GF-D8 (cell line): ENCODE measurements around the gene MINDY4B.
"Not testable (repeated sequence)": the region's sequence is repeated elsewhere in the genome, so short reads cannot be mapped to it uniquely, and the experiment has no call there.

ENCODE experiments used
- DNase-seq: peaks from one replicate; lab custom pipeline; 2025; lab: John Stamatoyannopoulos, UW

Gene MINDY4B

DNA sequence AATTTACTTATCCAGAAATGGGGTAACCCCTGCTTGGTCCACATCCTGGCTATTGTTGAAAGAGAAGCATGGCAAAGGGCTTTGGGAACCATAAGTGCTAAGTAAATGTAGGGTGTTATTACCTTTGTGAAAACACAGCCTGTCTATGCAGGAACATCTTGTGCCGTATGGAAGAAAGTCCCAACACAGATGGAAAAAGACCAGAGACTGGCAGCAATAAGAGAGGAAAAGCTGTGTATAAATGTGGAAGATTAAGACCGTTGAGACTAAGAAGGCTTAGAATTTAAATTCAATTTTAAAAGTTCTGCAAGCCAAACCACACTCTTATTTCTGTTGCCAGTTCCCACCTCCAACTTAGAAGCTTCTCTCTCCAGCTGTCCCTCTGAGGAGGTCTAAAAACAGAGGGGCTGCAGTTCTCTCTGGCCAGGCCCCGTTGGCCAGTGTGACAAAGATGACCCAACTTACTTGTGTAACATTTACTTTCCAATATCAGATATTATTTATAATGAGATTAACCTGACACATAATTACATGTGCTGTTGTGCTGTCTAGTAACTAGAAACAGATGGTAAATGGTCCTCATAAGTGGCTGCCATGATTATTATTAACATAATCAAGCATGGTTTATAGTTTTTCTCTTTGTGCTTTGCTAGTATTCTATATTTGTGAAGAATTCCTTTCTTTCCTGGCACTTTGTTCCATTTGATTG lies 7.0 kb downstream of the MINDY4B start:
- DNase-seq: no peak

DNA sequence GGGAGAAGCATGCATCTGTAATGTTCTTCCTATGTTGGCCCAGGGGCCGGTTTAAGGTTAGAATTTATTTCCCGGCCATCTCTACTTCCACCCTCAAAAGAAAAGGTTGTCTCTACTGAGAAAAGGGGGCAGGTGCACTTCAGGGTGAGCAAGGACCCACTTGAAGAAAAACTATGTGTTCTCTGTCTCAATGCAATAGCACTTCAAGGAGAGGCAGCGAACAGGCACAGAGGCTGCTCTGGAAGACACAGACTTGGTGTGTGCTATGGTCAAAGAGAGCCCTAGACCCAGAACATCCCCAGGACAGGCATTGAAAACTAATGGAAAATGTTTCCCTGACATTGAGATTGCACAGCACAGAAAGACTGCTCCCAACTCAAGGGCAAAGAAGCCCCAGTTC lies 7.6 kb downstream of the MINDY4B start:
- DNase-seq: no peak

DNA sequence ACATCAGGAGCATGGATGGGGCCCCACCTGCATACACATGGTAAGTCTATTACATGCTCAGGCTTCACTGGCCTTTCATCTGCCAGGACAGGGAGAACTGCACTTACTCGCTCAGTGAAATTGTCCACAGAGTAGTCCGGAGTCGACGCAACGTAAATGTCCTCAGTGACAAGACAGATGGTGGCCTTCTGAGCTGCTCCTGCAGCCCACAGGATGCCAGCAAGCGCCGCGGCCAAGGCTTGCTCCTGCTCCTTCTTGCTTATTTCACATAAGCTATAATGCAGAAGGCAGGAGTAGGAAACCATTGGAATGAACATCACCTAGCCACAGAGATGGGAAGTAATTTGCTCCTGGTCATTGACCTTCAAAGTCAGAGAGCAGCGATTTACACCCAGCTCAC lies 14.4 kb downstream of the MINDY4B start:
- no peak for DNase-seq

DNA sequence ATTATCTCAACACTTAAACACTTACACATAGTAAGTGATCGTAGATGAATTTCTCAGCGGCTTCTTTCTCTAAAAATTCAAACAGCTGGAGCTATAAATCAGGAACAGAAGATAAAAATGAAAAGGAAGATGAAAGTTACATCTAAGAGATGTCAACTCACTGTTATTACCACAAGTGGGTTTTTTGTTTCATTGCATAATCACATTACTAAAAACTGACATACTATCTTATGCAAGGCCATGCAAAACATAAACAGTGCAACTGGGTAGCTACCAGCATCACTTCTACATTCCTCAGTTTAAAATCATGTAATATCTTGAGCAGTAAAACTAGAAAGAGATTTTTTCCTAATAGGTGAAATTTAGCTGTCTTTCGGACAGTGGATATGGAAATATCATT lies 14.9 kb downstream of the MINDY4B start:
- DNase-seq: no peak

DNA sequence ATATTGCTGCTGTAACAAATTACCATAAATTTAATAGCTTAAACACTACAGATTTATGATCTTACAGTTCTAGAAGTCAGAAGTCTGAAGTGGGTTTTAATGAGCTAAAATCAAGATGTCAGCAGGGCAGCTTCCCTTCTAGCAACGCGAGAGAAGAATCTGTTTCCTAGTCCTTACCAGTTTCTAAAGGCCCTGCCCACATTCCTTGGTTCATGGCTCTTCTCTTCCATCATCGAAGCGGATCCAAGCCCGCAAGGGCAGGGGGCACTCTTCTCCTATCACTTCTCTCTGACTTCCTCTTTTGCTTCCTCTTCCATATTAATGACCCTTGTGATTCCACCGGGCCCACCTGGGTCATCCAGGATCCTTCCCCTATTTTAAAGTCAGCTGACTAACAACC lies 16.1 kb downstream of the MINDY4B start:
- no peak for DNase-seq

DNA sequence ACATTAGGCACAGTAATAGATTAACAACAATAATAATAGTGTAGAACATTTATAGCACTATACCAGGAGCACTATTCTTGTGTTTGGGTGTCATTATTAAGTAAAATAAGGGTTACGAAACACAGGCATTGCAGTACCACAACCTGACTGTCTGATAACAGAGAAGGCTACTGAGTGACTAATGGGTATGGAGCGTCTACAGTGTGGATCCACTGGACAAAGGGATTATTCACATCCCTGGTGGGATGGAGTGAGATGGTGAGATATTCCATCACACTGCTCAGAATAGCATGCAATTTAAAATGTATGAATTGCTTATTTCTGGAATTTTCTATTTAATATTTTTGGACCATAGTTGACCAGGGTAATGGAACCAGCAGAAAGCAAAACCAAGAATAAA lies 18.2 kb downstream of the MINDY4B start:
- no peak for DNase-seq

DNA sequence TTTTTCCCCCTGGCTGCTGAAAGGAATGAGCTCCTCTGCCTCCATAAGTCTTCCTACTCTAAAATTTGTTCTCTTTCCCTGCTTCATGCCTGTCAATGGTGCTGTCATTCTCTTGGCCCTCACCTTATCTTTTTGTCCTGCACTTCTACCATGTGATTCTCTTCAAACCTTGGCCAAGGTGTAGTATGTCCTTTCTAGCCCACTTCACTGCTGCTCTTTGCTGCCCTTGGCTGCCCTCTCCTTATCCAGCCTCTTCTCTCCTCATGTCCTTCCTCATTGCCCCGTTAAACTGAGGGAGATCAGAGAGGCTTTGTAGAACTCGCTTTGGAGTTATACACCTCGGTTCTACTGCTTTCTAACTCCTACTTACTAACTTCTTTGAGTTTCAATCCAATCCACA lies 19.7 kb downstream of the MINDY4B start:
- DNase-seq: no peak

DNA sequence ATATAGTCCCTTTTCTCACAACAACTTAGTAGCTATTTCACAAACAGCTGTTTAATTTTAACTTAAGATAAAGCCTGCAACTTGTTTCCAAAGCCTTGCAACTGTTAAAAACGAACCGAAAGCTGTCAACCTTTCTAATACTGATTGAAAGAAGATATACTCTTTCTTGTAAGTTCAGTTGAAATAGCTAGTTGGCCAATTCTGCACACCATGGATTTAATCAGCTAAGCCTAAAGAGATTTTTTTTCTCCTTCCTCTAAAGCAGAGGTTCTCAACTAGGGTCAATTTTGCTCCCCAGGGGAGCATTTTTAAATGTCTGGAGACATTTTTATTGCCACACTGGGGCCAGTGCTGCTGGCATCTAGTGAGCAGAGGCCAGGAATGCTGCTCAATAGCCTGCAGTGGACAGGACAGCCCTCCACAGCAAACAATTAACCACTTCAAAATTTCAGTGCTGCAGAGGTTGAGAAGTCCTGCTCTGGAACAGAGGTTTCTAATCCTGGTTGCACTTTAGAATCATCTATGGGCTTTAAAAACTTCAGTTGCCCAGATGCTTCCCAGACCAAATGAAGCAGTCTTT lies 26.2 kb downstream of the MINDY4B start:
- DNase-seq: no peak

DNA sequence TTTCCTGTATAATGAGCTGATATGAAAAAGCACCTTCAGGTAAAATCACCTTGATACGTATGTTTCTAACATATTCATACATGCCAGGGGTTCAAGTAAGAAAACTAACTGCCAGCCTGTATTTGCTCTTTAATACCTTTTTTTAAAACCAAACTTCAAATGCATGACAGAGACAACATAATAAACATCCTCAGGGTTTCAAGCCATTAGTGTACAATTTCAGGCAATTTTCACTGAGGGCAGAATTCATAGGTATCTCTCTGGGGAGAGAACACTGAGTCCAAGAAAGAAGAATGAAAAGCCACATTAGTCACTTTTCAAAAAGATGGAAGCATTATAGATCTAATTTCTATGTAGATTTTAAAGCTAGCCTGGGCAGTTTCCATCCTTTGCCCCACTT lies 26.9 kb downstream of the MINDY4B start:
- no peak for DNase-seq

DNA sequence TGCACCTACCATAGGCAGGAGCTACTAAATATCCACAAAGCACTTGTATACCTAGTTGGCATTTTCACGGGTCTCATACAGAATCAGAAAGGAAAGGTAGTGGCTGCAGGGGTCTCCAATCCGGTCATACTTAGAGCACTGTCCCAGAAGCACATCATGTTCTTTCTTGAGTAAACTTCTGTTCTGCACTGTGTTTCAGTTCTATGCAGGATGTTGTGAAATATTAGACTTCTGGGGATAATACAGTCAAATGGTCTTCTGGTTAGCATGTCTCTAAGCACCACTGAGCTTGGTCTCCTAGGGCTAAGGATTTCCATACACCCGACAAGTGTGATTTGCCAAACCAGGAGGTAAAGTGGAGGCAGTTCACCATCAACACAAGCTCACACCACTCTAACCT lies 27.9 kb downstream of the MINDY4B start:
- no peak for DNase-seq

DNA sequence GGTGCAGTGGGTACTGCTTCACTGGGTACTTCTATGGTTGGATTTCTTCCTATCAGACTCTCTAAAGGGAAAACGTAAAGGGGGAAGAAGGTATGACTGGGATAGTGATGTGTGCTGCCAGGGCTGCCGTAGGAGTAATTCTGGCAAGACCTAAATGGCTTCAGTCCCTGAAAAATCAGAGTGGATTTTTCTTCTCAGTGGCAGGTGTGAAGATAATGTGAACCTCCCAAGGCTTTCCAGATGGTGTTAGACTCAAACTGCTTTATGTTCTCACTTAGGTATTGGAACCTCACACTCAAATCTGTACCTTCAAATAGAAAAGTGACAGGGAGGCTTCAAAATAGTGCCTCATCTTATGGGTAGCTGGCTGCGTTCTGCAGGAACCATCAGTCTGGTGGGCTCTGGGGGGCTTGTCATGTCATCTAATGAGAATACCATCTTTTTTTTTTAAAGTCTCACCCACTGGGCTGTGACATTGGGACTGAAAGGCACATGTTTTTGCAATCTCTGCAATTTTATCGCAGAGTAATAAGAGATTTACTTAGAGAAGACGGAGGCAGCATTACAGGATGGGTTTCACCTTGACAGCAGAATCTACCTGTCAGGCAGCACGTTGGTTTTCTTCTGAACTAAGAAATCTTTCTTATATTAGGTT lies 28.5 kb downstream of the MINDY4B start:
- no peak for DNase-seq

DNA sequence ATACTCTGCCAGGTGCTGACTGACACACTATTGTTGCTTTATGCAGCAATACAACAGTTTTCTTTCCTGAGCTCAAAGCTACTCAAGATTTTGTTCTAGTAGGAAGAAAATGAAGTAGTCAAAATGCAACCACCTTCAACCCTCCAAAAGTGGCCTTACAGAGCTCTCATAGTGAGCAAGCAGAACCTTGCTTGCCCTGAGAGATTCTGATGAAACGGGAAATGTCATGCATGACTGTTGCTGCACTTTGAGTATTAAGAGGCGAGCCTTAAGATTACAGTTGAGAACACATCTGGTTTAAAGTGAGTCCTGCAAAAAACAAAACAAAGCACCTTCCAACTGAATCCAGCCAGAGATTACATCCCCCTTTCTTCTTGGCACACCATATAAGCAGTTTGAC lies 29.7 kb downstream of the MINDY4B start:
- no peak for DNase-seq

DNA sequence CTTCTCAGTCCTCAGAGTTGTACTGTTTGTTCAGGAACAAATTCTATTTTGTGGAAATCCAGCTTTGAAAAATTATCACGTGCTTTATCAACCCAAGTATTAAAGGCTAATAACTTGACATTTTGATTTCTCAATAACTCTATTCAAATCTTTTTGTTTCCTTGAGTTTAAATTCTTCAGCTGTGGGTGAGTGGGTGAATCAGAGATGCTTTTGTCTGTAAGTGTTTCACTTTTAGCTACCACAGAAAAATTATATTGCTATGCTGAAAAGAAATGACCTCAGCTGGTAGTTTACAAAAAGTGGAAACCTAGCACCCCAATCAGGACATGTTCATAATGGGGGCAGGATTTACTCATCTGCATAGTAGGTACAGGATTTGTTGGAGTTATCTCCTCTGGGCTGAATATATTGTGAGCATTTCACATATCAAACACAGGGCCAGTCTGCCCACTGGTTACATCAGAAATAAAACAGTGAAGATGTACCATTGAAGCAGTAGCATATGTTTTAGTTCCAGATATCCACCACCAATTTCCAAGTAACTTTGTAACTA lies 30.5 kb downstream of the MINDY4B start:
- DNase-seq: no peak

DNA sequence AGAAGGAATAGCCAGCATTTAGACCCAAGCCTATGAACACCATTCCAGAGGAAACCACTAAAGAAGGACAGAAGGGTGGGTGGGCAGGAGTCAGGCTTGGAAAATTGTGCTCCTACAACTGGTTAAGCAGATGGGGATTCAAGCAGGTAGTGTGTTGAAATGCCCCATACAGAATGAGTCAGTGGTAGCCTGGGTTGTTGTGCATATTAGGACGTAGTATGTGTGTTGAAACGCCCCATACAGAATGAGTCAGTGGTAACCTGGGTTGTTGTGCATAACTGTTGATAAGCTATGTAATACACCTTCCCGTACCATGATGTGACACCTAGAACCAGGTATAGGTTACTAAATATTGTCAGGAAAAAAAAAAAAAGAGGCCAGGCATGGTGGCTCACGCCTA lies 34.0 kb downstream of the MINDY4B start:
- no peak for DNase-seq

DNA sequence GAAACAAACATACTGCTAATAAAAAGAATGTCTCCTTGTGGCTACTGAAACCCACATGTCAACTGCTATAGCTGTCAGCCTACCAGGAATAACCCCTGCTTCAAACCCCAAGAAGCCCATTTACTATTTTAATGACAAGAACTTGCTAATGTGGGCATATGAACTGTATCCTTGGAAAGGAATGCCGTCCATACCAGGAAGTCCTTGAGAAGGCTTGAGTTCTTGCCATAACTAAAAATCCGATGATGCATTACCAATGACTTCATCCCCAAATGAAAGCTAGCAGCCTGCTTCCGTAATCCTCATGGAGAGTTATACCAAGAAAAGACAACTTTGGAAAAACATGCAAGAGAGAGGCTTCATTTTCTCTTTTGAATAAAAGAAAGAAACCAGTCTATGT lies 34.8 kb downstream of the MINDY4B start:
- DNase-seq: no peak

DNA sequence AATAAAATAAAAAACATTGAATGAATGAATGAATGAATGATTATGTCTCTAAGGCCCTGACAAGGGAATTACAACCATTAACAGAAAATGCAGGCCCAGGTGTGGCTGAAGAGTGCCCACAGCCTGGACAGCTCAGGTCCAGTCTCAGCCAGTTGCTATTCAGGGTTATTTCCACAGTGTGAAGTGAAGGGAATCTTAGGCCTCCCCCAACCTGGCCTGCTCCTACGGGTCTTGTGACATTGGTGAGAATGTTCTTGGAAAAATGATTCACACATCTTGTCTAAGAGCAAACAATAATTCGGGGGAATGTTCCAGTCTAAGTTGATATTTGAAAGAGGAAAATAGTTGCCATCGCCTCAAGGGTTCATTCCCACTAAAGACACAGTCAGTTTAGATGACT lies 37.0 kb downstream of the MINDY4B start:
- no peak for DNase-seq

DNA sequence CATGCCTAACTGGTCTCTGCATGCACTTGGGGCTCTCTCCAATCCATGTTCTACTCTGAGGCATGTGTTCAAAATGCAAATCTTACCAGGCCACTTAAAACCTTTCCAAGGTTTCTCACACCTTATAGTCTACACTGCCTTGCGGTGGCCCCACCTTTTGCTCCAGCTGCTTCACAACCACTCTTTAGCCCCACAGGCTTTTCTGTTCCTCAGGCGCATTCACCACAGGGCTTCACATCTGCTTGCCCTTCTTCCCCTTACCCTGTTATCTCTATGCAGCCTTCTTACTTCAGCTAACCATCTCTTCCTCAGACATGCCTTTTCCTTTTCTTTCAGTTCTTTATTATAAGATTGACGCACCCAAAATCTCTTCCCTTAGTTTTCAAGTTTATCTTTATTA lies 37.8 kb downstream of the MINDY4B start:
- no peak for DNase-seq

DNA sequence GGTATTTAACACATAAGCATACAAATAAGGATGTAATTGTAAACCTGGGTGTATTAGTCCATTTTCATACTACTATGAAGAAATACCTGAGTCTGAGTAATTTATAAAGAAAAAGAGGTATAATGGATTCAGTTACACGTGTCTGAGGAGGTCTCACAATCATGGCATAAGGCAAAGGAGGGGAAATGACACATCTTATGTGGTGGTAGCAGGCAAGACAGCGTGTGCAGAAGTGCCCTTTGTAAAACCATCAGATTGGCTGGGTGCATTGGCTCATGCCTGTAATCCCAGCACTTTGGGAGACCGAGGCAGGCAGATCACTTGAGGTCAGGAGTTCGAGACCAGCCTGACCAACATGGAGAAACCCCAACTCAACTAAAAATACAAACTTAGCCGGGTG lies 41.3 kb downstream of the MINDY4B start:
- DNase-seq: not testable (repeated sequence)

DNA sequence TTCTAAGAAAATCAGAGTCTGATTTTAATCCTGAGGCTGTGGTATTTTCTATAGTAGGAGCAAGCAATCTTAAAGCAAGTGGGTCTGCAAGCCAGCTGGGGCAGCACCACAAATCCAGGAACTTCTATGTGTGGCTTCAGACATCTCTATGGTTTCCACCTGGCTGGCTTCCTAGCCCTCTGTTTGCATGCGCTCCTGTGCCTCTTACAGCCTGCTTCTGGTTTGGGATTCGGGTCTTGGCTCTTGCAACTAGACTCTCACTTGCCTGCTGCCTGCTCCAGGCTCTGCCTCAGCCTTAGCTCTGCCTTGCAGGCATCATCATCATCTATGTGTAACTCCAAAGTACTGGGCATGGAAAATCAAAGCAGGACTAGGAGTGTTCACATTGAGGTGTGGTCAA lies 43.4 kb downstream of the MINDY4B start:
- no peak for DNase-seq

DNA sequence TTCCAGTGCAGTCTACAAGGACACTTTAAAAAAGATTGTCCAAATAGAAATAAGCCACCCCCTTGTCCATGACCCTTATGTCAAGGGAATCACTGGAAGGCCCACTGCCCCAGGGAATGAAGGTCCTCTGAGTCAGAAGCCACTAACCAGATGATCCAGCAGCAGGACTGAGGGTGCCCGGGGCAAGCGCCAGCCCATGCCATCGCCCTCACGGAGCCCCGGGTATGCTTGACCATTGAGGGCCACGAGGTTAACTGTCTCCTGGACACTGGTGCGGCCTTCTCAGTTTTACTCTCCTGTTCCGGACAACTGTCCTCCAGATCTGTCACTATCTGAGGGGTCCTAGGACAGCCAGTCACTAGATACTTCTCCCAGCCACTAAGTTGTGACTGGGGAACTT lies 47.3 kb downstream of the MINDY4B start:
- not testable (repeated sequence) for DNase-seq

DNA sequence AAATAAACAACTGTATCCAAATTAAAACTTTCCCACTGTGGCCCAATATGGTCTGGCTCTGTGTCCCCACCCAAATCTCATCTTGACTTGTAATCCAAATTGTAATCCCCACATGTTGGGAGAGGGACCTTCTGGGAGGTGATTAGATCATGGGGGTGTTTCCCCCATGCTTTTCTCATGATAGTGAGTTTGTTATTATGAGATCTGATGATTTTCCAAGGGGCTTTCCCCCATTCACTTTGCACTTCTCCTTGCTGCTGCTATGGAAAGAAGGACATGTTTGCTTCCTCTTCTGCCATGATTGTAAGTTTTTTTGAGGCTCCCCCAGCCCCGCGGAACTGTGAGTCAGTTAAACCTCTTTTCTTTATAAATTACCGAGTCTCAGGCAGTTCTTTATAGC lies 55.0 kb downstream of the MINDY4B start:
- no peak for DNase-seq

DNA sequence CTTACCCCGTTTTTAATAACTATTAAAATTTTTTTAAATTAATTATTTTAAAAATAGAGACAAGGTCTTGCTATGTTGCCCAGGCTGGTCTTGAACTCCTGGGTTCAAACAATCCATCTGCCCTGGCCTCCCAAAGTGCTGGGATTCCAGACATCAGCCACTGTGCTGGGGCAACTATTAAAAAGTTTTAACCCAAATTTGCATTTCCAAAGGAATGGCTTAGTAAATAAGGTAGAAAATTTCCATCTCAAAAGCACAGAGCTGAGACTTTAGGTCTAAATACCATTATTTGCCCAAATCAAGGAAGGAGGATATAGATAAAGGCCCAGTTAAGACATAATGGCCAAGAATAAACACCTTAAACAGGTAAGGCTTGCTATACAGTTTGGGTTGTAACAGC lies 56.4 kb downstream of the MINDY4B start:
- no peak for DNase-seq

DNA sequence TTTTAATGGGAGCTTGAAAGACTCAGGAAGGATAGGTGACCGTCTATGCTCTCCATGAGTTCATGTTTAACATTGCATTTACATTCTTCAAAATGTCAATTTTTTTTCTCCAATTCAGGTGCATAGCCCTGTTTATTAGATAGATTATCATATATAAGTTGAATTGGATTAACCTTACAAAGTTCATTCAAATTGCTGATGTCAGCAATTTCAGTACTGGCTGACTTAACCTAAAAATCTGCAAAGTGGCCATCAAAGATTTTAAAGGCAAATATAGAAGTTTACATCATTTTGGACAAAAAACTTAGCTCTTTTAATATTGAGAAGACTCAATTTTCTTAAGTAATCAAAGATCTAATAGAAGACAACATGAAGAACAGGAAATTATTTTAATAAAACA lies 57.8 kb downstream of the MINDY4B start:
- DNase-seq: no peak
